EL (cell line): ENCODE results near the gene RPH3AL.

ENCODE experiments used
- DNase-seq: peaks from one replicate; pipeline ENCODE4 v3.0.0-alpha.2; 2016

Gene RPH3AL, protein sequence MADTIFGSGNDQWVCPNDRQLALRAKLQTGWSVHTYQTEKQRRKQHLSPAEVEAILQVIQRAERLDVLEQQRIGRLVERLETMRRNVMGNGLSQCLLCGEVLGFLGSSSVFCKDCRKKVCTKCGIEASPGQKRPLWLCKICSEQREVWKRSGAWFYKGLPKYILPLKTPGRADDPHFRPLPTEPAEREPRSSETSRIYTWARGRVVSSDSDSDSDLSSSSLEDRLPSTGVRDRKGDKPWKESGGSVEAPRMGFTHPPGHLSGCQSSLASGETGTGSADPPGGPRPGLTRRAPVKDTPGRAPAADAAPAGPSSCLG

DNA sequence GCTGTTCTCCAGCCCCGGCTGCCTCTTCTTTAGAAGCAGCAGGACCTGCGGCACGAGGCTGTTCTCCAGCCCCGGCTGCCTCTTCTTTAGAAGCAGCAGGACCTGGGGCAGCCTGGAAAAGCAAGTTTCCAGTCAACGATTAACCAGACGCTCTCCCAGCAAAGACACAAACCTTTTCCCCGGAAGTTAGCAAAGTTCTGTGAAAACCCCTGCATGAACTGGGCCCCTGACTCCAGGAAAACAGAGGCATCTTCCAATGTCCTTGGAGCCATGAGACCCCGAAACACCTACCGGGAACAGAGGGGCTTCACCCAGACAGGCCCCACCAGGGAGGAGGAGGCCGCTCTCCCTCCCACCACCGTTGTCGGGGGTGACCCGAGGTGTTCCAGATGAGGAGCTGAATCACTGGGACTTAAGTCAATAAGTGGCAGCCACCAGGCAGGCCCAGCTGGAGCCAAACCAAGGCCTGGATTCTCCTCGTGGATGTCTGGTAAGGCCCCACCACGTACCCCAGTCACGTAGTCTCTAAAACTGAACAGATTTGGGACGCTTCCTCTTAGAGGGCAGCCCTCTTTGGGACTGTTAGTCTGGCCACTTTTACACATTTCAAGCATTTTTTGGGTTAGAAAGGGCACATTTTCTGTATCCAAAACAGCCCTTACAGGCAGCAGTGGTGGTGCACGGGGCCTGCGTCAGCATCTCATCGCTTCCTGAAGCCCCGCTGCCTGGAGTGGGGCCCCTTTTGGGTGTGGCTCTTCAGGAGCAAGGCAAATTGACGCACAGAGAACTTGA is at the start of gene RPH3AL:
TSS of gene RPH3AL (minus strand) at position 387 of the 792 bp plus-strand sequence. CDS start 25,264 bp downstream, outside the sequence.
- DNase-seq, result no peak

DNA sequence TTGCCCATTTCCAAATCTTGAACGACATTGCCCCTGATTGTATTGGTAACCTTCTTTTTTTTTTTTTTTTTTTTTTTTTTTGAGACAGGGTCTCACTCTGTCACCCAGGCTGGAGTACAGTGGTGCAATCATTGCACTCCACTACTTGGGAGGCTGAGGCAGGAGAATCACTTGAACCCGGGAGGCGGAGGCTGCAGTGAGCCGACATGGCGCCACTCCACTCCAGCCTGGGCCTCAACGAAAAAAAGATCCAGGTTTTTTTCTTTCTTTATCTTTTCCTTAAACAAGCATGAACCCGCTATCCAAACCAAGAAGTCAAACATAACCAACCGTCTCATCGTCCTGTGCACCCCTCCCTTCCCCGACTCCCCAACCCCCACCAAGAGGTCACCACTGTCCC is 47.6 kb upstream of the RPH3AL start:
- no peak for DNase-seq

DNA sequence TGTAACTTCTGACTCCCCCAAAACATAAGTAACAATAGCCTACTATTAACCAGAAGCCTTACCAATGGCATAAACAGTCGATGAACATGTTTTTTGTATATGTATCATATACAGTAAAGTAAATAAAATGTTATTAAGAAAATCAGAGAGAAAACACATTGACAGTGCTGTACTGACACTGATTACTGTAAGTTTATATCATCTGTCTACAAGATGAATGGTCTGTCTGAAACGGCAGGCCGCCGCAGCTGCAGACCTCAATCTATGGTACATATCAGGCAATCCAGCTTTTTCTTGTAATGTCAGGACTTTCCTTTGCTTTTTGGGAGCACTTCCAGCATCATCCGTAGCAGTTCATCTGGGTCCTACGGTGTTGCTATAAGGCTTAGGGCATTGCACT is 44.2 kb upstream of the RPH3AL start:
- no peak for DNase-seq

DNA sequence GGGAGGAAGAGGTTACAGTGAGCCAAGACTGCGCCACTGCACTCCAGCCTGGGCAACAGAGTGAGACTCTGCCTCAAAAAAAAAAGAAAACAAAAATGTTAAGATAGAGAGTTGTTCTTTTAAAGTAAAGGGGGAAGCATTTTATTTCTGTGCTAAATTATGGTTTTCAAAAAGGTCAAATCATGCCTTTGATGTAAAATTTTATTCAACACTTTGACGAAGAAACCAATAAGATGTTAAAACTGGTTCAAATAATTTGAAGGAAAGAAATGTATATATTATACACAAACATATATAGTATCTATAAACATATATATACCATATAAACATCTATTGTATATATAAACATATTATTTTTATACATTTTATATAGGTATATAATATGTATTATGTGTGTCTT is 43.4 kb upstream of the RPH3AL start:
- DNase-seq, result no peak

DNA sequence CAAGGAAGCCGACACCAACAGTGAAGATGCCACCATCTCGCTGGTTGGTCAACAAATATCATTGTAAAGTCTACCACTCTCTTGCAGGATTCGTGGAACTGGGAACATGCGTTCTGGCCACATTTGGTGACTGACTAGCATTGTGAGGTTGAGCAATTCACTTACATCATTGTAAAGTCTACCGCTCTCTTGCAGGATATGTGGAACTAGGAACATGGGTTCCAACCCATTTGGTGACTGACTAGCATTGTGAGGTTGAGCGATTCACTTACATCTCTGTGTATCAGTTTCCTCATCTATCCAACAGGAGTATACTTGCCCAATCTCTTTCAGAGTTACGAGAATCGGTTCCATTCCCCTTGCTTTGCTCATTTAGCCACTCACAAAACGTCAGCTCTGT is 42.6 kb upstream of the RPH3AL start:
- DNase-seq, result no peak

DNA sequence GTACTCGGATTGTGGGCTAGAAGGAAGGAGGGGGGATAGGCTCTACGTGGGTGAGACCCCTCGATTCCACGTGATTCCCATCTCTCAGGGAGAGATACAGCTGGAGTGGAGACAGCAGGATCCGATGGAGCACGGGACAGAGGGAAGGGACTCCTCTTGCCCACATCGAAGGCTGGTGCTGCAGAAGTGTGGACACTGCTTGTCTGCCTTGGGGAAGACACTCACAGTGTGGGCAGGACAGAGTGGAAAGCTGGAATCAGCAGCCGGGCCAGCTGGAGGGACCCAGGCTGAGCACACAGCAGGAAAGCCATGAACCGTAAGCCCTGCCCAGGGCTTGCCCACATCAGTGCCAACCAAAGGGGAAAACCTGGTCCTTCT is 42.1 kb upstream of the RPH3AL start:
- no peak for DNase-seq

DNA sequence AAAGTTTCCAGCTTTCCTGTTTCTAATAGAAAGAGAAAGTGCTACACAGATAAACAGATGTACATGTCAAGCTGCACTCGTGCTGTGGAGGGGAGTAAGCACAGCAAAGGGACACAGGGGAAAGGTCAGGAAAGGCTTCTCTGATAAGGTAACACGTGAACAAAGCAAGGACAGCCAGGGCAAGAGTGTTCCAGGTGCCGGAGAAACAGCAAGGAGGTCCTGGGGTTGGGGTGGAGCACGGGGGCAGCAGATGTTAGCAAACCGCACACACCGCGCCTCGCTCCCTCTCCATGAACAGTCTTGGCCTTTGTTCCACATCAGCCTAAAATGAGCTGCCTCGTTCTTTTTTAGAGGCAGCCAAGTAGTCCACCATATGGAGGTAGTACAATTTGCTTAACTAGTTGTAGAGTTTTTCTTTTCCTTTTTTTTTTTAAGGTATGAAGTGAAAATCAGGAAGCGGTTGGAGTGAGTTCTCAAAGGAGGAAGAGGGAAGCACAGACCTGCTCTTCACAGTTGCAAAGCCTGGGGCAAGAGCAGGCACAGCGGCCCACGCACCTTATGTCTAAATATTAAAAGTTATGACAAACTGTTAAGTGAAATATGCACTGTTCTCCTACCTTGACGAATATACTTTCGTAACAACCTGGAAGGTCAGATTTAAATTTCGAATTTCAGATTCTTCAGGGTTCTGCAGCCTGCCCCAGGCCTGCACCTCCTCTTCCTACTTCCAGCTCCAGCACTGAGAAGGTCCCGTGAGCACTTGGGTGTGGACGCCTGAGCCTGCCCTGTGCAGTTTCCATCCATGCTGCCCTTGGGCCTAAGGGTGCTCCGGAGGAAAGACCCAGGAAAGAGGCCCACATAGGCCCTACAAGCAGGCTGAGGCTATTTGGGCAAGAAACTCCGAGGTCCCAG is 41.5 kb upstream of the RPH3AL start:
- no peak for DNase-seq

DNA sequence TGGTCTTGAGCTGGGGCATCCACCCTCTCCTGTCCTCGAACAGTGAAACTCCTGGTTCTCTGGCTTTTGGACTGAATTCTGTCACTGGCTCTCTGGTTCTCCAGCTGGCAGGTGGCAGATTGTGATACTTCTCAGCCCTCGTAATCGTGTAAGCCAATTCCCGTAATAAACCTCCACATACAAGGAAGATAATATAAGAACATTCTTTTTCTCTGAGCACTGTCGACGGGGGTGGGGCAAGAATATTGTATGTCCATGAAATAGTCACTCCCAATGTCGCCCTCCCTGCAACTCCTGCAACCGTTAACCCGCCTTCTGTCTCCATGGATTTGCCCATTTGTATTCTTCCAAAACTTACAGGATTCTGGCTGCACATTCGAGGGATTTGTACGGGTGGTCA is 39.2 kb upstream of the RPH3AL start:
- DNase-seq, result no peak

DNA sequence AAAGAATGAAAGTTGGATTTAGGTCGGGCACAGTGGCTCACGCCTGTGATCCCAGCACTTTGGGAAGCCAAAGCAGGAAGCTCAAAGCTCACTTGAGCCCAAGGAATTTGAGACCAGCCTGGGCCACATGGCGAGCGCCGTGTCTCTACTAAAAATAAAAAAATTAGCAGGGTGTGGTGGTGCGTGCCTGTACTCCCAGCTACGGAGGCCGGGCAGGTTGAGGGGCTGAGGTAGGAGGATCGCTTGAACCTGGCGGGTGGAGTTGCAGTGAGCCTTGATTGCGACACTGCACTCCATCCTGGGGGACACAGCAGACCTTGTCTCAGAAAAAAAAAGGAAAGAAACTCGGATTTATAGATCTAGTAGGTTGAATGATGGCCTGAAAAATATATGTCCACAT is 37.4 kb upstream of the RPH3AL start:
- DNase-seq, result no peak

DNA sequence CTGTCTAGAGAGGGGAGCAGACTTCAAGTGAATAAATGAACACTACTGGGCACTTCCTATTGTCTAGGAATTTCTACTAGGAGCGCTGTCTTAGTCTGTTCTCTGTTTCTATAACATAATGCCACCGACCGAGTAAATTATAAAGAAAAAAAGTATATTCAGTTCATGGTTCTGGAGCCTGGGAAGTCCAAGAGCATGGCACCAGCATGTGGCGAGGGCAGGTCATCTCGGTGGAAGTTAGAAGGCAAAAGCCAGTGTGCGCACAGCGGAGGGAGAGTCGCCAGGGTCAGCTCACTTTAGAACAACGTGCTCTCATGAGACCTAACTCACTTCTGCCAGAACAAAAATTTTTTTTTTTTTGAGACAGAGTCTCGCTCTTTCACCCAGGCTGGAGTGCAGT is 35.5 kb upstream of the RPH3AL start:
- no peak for DNase-seq

DNA sequence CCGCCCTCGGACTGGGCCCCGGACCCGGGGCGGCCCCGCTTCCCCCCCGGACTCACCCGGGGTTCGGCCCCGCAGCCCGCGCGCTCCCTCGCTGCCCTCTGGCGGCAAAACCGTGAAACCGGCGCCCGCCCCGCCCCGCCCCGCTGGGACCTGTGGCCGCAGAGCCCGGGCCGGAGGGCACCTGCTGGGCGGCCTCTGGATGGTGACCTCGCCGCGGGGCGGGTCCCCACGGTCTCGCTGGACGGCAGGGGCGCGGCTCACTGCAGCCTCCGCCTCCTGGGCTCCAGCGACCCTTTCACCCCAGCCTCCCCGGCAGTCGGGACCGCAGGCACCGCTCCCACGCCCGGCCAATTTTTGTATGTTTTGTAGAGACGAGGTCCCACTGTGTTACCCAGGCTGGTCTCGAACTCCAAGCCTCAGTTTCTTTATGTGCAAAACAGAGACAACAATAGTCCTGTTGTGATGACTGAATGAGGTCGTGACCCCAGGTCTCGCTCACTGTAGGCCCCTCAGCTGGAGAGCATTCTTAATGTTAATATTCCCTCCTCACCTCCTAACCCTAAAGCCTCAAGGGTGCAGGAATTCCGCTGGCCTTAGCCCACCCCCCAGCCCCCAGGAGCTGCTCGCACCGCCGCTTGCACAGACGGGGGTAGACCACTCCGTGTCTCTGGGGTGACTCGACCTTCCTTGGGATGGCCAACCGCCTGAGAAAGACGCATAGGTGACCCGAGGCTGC is 33.7 kb upstream of the RPH3AL start:
- peak; percentile 53 for DNase-seq

DNA sequence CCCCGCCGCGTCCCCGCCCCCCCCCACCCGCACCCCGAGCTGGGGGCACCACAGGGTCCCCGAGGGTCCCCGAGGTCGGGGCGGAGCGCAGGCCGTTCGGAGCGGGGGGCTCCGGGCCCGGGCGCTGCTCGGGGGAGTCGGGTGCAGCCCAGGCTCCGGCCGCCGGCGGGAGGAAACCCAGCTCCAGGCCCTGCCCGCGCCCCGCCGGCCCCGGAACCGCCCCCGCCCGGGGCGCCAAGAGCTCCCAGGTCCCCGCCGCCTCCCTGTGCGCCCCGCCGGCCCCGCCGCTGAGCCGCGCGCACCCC is 33.2 kb upstream of the RPH3AL start:
- no peak for DNase-seq

DNA sequence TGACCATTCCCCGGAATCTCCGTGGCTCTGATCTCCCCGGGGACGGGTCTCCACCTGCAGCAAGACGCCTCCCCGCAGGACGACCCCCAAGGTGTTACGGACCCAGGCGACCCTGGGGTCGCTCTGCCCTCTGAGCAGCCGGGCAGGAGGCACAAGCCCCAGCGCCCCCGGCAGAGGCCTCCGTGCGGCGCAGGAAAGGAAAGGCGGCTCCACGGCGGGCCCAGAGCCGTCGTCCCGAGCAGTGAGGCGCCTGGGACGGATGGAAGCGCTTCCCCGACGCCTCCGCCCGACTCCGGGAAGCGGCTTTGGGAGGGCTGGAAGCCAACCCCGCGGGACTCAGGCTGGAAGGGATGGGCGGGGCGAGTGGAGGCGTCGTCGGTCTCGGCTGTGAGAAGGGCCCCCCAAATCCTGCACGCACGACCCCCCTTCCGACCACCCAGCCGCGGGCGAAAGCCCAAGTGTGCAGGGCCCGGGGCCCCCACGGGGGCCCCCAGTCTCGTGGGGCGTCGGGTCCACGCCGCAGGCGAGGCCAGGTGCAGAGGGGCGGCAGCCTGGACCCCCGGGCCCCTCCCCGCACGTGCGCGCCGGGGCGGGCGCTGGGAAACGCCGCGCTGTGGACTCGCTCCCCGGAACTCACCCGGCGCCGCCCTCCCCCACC is 32.7 kb upstream of the RPH3AL start:
- peak; percentile 44 for DNase-seq

DNA sequence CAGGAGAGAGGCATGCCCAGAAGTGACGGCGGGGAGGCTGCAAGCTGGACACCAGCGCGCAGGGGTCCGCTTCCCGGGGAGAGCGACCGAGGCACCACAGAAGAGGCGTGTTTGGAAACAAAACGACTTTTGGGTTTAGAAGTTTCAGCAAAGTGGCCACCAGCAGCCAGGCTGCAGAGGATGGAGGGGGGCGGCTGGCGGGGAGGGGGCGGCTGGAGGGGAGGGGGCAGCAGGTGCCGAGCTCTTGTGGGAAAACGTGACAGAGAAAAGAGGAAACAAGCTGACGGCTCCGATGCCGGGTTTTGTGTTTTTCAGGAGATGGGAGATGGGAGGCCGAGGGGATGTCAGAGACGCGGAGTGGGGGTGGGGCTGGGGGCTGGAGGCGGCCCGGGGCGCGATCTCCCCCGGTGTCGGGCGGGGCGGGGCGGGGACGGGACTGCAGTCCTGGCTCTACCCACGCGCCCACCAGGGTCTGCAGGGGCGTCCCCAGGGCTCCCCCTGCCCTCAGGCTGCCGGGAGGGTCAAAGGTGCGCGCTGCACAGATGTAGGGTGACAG is 32.1 kb upstream of the RPH3AL start:
- DNase-seq, result no peak

DNA sequence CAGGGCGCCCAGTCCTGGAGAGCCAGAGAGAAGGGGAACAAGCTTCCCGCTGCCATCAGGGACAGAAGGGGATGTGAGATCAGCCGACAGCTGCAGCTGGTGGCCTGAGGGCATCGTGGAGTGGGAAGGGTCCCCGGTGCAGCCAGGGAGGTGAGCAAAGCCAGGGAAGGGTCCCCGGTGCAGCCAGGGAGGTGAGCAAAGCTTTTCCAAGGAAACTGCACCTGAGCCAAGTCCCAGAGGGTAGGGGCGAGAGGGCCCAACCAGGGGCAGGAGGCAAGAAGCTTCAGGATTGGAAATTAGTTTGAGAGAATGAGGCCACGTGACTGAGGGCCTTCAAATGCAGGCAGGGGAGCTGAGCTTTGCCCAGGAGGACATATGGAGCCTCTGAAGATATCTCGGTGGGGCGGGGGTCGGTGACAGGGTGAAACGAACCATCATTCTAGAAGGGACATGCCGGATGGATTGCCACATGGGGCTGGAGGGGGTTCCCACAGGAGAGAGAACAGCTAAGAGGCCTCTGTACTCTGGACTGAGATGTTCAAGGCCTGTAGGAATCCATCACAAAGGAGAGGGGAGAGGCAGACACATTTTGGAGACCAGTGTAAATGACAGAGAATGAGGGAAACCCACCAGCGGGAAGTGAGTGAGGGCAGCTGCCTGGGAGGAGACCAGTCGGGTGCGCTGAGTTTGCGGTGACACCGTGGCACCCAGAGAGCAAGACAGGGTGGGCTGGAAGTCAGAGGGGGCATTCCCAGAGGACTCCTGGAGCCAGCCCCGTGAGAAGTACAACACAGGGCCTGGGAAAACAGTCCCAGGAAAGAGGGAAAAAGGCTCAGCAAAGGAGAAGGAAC is 31.4 kb upstream of the RPH3AL start:
- DNase-seq, result no peak

DNA sequence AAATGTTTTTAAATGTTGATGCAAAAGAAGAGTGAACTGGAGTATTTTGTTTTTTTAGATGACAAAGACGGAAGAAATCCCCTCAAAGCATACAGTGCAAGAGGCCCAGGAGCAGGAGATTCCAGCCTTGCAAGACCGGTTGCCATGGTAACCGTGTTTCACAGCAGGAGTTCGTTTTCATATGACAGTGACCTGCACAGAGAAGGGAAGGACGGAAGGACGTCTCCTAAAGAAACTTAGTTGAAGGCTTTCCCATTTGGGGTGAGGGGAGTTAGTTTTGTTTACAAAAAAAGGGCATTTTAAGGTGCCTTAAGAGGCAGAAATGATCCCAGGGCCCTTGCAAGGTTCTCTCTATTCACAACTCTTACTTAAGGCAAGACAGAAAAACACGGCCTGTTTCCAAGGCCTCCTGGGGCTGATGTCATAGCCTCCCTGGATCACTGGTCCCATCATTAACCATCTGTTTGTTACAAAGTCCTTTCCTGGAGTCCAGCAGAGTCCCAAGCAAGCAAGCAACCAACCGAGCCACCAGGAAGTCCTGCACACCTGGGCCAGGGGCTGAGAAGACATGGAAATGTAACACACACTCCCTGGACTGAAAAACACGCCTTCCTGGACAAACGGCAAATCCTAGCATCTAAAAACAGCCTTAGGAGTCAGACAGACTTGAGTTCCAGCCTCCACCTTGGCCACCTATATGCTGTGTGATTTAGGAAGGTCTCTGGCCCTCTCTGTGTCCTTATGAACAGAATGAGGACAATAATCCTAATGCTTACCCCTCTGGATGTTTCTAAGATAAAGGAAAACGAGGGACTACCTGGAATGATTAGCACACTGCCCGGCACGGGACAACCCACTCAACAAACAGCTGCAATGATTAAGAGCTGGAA is 30.3 kb upstream of the RPH3AL start:
- peak; percentile 48 for DNase-seq

DNA sequence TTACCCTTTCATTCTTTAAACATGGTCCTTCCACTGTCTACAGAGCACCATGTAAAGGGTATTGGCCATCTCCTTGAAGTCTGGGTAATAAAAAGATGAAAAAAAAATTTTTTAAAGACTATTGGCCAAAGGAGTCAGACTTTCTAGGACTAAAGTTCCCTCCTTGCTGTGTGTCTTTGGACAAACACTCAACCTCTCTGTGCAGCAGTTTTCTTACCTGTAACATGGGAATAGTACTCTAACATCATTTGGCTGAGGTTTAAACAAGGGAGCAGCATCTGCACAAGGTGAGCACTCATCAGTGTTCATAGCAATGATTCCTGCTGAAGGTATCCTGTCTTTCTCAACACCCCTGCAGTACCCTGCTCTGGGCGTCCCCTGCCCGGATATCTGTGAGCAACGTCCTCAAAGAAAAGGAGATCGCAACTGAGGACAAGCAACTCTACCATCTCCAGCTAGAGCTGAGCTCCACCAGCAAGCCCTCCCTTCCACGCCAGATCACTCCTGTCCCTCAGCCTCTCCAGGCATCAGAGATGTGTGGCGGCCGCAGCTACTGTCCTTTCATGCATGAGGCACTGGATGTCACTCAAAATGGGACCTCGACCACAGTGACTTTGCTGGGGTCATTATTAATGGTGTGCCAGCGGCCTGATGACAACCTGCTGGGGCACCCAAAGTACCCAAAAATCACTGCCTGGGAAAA is 29.5 kb upstream of the RPH3AL start:
- DNase-seq, result no peak

DNA sequence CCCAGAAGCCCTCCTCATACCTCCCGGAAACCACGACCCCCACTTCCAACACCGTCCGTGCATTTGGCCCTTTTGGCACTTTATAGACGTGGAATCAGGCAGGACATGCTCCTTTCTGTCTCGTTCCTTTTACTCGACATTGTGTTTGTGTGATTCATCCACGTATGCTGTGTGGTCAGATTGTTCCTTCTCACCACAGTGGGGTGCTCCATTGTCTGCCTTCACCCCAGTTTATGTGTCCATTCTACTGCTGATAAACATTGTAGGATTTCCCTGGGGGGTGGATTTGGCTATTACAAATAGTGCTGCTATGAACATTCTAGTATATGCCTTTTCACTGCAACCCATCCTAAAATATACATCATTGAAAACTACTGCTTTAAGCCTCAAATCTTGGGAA is 28.9 kb upstream of the RPH3AL start:
- DNase-seq, result no peak
